Neural cell (in vitro differentiated cells): ENCODE results near the gene CPAMD8.

Experiments used
- EZH2 ChIP-seq: fragments of 200-600, 300-800 bp; shearing (Covaris generic), sonication (generic); IDR thresholded peaks from 2 replicates; pipeline ENCODE4 v1.6.1; 2014; ENCODE audit warnings: antibody characterized with exemption, low read length, borderline replicate concordance, mild to moderate bottlenecking; ENCODE audit not compliant: insufficient read depth, poor library complexity, severe bottlenecking
- POLR2AphosphoS5 ChIP-seq: IDR thresholded peaks from 2 replicates; pipeline ENCODE4 v1.6.1; 2012
- TF ChIP-seq, protein P1 (sequence below): IDR thresholded peaks from 2 replicates; pipeline ENCODE4 v1.6.1; 2012; ENCODE audit warnings: borderline replicate concordance

DNA sequence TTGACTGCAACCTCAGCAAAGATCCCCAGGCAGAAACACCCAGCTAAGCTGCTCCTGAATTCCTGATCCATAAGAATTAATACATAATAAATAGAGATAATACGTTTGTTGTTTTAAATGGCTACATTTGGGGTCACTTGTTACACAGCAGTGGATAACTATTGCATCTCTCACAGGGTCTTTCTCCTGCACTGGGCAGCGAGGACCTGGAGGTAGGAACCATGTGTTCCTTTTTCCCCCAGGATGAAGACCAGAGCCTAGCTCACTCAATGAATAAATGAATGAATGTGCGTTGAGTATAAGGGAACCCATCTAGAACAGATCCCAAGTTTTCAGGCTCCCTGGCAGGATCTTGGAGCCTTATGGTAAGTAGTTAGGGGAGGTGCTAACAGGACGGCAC is 107.1 kb downstream of the CPAMD8 start:
- no peak for TF ChIP-seq POLR2AphosphoS5
- TF ChIP-seq, protein P1, sequence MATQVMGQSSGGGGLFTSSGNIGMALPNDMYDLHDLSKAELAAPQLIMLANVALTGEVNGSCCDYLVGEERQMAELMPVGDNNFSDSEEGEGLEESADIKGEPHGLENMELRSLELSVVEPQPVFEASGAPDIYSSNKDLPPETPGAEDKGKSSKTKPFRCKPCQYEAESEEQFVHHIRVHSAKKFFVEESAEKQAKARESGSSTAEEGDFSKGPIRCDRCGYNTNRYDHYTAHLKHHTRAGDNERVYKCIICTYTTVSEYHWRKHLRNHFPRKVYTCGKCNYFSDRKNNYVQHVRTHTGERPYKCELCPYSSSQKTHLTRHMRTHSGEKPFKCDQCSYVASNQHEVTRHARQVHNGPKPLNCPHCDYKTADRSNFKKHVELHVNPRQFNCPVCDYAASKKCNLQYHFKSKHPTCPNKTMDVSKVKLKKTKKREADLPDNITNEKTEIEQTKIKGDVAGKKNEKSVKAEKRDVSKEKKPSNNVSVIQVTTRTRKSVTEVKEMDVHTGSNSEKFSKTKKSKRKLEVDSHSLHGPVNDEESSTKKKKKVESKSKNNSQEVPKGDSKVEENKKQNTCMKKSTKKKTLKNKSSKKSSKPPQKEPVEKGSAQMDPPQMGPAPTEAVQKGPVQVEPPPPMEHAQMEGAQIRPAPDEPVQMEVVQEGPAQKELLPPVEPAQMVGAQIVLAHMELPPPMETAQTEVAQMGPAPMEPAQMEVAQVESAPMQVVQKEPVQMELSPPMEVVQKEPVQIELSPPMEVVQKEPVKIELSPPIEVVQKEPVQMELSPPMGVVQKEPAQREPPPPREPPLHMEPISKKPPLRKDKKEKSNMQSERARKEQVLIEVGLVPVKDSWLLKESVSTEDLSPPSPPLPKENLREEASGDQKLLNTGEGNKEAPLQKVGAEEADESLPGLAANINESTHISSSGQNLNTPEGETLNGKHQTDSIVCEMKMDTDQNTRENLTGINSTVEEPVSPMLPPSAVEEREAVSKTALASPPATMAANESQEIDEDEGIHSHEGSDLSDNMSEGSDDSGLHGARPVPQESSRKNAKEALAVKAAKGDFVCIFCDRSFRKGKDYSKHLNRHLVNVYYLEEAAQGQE: no peak
- no peak for TF ChIP-seq EZH2
